ENCODE measurements around the gene EIF4EBP2.

The EIF4EBP2 gene

GRCh38 chr10:70379581-70380176, 24.3 kb upstream of the EIF4EBP2 start:
- no peak for DNase-seq

- DNase-seq, result no peak
Observed at GRCh38 chr10:70380350-70381135, 23.4 kb upstream of the EIF4EBP2 start.

GRCh38 chr10:70381471-70382421, 22.2 kb upstream of the EIF4EBP2 start:
- DNase-seq, result peak; percentile 33

GRCh38 chr10:70391654-70392053, 12.3 kb upstream of the EIF4EBP2 start:
- no peak for DNase-seq

GRCh38 chr10:70396140-70396539, 7.8 kb upstream of the EIF4EBP2 start:
- DNase-seq, result no peak

- no peak for DNase-seq
Observed at GRCh38 chr10:70399177-70399576, 4.8 kb upstream of the EIF4EBP2 start.

- DNase-seq, result no peak
Observed at GRCh38 chr10:70403483-70404035, 386 bp upstream of the EIF4EBP2 start.

GRCh38 chr10:70404787-70405036, 767 bp downstream of the EIF4EBP2 start:
- DNase-seq, result no peak

GRCh38 chr10:70405037-70405824, 1.3 kb downstream of the EIF4EBP2 start:
- DNase-seq, result no peak

GRCh38 chr10:70409772-70410171, 5.8 kb downstream of the EIF4EBP2 start:
- no peak for DNase-seq

- no peak for DNase-seq
Observed at GRCh38 chr10:70410608-70411007, 6.7 kb downstream of the EIF4EBP2 start.

GRCh38 chr10:70412356-70412755, 8.4 kb downstream of the EIF4EBP2 start:
- no peak for DNase-seq

GRCh38 chr10:70417568-70417967, 13.6 kb downstream of the EIF4EBP2 start:
- no peak for DNase-seq

GRCh38 chr10:70418229-70418628, 14.3 kb downstream of the EIF4EBP2 start:
- DNase-seq, result no peak

GRCh38 chr10:70418713-70419112, 14.8 kb downstream of the EIF4EBP2 start:
- DNase-seq, result no peak

GRCh38 chr10:70424320-70424719, 20.4 kb downstream of the EIF4EBP2 start:
- DNase-seq, result no peak

GRCh38 chr10:70425096-70425495, 21.2 kb downstream of the EIF4EBP2 start:
- no peak for DNase-seq

- DNase-seq, result no peak
Observed at GRCh38 chr10:70426823-70427222, 22.9 kb downstream of the EIF4EBP2 start.

- no peak for DNase-seq
Observed at GRCh38 chr10:70430493-70431445, 26.8 kb downstream of the EIF4EBP2 start.

- no peak for DNase-seq
Observed at GRCh38 chr10:70432101-70432500, 28.2 kb downstream of the EIF4EBP2 start.

GRCh38 chr10:70432561-70433263, 28.8 kb downstream of the EIF4EBP2 start:
- DNase-seq, result no peak
